Vagina (tissue), 2 donors: ENCODE data around the gene C16orf46.

Source experiments
- POLR2A ChIP-seq, 2 donors: fragments of 450-650 bp; IDR thresholded peaks; one replicate each; pipeline ENCODE4 v1.6.1; 2017; ENCODE audit warnings: antibody characterized with exemption in 2 of 2, mild to moderate bottlenecking in 2 of 2, moderate library complexity in 2 of 2
- TF ChIP-seq, protein P1 (sequence below), 3 experiments: fragments of 450-650 bp in 2 of 3; fragments of 200-600 bp in 1 of 3; sonication (generic) in 1 of 3; IDR thresholded peaks; one replicate each; pipeline ENCODE4 v1.5.1; 2017 to 2019; ENCODE audit warnings: antibody characterized with exemption in 3 of 3, mild to moderate bottlenecking in 2 of 3, moderate library complexity in 2 of 3

DNA sequence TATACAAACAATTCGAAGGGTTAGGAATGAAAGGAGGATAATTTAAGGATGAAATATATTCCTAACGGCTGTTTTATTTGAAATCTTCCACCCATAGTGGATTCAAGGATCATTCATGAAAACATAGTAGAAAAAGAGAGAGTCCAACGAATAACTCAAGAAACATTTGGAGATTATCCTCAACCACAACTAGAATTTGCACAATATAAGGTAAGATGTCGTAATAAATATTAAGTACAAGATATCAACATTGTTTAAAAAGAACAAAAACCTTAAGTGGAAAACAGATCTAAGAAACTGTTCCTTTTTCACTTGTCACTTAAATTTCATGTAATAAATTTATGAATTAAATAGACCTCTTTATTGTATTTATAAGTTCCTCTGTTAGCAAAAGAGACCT, 50.6 kb downstream of the C16orf46 start:
- TF ChIP-seq, protein P1, sequence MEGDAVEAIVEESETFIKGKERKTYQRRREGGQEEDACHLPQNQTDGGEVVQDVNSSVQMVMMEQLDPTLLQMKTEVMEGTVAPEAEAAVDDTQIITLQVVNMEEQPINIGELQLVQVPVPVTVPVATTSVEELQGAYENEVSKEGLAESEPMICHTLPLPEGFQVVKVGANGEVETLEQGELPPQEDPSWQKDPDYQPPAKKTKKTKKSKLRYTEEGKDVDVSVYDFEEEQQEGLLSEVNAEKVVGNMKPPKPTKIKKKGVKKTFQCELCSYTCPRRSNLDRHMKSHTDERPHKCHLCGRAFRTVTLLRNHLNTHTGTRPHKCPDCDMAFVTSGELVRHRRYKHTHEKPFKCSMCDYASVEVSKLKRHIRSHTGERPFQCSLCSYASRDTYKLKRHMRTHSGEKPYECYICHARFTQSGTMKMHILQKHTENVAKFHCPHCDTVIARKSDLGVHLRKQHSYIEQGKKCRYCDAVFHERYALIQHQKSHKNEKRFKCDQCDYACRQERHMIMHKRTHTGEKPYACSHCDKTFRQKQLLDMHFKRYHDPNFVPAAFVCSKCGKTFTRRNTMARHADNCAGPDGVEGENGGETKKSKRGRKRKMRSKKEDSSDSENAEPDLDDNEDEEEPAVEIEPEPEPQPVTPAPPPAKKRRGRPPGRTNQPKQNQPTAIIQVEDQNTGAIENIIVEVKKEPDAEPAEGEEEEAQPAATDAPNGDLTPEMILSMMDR (IDR thresholded peaks at IDR 0.05) = no peak
- no peak for TF ChIP-seq POLR2A (IDR thresholded peaks at IDR 0.05)
